ENCODE data around the gene PDCD2L. TPM values are rescaled to one million over a fixed set of nuclear protein-coding genes. Genes with fewer than 3 reads are reported as not detected.

PDCD2L gene
- total RNA-seq, 2 experiments from 2014 or later = 3.8 to 3.9 TPM

DNA sequence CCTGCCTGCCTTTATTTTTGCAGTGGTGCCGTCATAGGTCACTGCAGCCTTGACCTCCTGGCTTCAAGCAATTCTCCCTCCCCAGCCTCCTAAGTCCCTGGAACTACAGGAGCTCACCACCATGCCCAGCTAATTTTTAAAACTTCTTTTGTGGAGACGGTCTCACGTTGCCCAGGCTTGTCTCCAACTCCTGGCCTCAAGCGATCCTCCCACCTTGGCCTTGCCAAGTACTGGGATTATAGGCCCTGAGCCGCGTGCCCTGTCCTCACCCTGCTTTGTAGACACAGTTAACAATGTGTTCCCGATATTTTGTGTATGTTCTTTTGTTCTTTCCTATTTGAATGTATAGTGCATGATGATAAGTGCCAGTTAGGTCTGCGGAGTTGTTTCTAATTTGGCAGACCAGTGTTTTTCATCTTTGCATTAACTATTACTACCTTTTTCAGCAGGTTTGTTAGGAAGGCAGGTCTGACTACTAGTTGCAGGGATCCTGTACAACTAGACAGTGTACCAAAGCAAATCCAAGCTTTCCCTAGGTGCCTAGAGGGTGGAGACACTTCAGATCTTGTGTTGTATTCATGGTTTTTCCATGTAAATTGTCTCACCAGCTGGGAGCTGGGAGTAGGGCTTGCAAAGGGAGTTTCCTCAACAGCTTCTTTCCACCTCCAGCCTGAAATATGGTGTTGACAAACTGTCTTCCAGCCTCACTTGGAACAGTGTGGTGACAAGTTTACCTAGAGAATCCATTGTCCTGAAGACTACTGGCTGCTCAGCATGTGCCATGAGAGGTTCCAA, 67.9 kb downstream of the PDCD2L start:
- Mint-ChIP-seq H3K27me3 (peaks cover 8% of the 10 kb centered on the region), H3K27ac (no peak overlapping the region), H3K4me3 (no peak overlapping the region), H3K36me3 (ENCODE audit: low read depth) (peaks cover 60% of the 10 kb centered on the region), H3K4me1 (ENCODE audit: low read depth) (no peaks in the 10 kb centered on the region), H3K9me3 (no peaks in the 10 kb centered on the region)
- DNase-seq = no peak
- Histone ChIP-seq H3K9me3 (ENCODE audit: control insufficient read depth in 1 of 2, insufficient read depth in 1 of 2, low read length in 2 of 2) (no peaks in the 10 kb centered on the region), H3K27ac (ENCODE audit: low read depth in 1 of 2, low read length in 2 of 2) (no peak overlapping the region), H3K27me3 (ENCODE audit: control insufficient read depth in 1 of 2, insufficient read depth in 2 of 2, low read length in 2 of 2) (no peaks in the 10 kb centered on the region), H3K36me3 (ENCODE audit: insufficient read depth, low read length) (peaks cover 46% of the 10 kb centered on the region), H3K4me1 (ENCODE audit: insufficient read depth, low read length) (no peaks in the 10 kb centered on the region), H3K4me3 (ENCODE audit: low read length) (no peak overlapping the region)
- TF ChIP-seq, protein P1, sequence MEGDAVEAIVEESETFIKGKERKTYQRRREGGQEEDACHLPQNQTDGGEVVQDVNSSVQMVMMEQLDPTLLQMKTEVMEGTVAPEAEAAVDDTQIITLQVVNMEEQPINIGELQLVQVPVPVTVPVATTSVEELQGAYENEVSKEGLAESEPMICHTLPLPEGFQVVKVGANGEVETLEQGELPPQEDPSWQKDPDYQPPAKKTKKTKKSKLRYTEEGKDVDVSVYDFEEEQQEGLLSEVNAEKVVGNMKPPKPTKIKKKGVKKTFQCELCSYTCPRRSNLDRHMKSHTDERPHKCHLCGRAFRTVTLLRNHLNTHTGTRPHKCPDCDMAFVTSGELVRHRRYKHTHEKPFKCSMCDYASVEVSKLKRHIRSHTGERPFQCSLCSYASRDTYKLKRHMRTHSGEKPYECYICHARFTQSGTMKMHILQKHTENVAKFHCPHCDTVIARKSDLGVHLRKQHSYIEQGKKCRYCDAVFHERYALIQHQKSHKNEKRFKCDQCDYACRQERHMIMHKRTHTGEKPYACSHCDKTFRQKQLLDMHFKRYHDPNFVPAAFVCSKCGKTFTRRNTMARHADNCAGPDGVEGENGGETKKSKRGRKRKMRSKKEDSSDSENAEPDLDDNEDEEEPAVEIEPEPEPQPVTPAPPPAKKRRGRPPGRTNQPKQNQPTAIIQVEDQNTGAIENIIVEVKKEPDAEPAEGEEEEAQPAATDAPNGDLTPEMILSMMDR (IDR thresholded peaks at IDR 0.05) = no peak
- ATAC-seq (ENCODE audit: poor library complexity) = no peak
- POLR2A ChIA-PET = interaction anchor here (0.5 kb wide), 1 partner anchor 1808 kb away, joined by 4 read pairs; no protein-coding TSS in a partner anchor
- CTCF ChIA-PET = no interaction called here
- intact Hi-C loops (cut with DNase I, micrococcal nuclease) = no loop called here

DNA sequence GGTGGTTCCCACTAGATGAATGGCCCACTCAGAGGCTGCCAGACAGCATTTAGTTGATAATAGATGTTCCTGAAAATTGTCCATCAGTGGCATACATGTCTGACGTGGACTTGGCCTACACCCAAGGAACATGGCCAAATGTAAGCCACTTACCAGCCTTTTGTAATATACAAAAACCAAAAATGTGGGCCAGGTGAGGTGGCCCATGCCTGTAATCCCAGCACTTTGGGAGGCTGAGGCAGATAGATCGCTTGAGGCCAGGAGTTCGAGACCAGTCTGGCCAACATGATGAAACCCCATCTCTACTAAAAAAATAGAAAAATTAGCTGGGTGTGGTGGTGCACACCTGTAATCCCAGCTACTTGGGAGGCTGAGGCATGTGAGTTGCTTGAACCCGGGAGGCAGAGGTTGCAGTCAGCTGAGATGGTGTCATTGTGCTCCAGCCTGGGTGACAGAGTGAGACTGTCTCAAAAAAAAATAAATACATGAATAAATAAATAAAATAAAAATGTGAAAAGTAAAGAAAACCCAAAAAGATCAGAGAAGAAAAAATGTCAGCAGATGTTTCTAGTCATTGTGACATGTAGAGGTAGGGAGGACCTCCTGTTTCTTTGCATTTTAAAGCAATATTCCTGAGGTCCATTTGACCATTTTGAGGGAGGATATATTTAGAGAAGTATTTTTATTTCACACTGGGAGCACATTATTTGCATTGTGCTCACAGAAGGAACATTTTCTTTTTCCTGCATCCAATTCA, 70.2 kb downstream of the PDCD2L start:
- H3K27me3 ChIP-seq (ENCODE audit: control insufficient read depth in 1 of 2, insufficient read depth in 2 of 2, low read length in 2 of 2) = peaks cover 0 to 4% of the 10 kb centered on the region in 2 experiments
- Mint-ChIP-seq H3K36me3 (ENCODE audit: low read depth) (peaks cover 37% of the 10 kb centered on the region), H3K27ac (no peak overlapping the region), H3K27me3 (peaks cover 26% of the 10 kb centered on the region), H3K4me1 (ENCODE audit: low read depth) (no peaks in the 10 kb centered on the region), H3K9me3 (no peaks in the 10 kb centered on the region), H3K4me3 (no peak overlapping the region)
- H3K4me3 ChIP-seq (ENCODE audit: low read length) = no peak overlapping the region
- no peak for DNase-seq
- ChIA-PET POLR2A (no interaction called here), CTCF (no interaction called here)
- H3K4me1 ChIP-seq (ENCODE audit: insufficient read depth, low read length) = no peaks in the 10 kb centered on the region
- H3K27ac ChIP-seq (ENCODE audit: low read depth in 1 of 2, low read length in 2 of 2) = no peak overlapping the region
- H3K36me3 ChIP-seq (ENCODE audit: insufficient read depth, low read length) = peaks cover 24% of the 10 kb centered on the region
- H3K9me3 ChIP-seq (ENCODE audit: control insufficient read depth in 1 of 2, insufficient read depth in 1 of 2, low read length in 2 of 2) = no peaks in the 10 kb centered on the region
- ATAC-seq (ENCODE audit: poor library complexity) = no peak
- TF ChIP-seq, protein P1 (IDR thresholded peaks at IDR 0.05) = no peak
- intact Hi-C loops (cut with DNase I, micrococcal nuclease) = no loop called here

DNA sequence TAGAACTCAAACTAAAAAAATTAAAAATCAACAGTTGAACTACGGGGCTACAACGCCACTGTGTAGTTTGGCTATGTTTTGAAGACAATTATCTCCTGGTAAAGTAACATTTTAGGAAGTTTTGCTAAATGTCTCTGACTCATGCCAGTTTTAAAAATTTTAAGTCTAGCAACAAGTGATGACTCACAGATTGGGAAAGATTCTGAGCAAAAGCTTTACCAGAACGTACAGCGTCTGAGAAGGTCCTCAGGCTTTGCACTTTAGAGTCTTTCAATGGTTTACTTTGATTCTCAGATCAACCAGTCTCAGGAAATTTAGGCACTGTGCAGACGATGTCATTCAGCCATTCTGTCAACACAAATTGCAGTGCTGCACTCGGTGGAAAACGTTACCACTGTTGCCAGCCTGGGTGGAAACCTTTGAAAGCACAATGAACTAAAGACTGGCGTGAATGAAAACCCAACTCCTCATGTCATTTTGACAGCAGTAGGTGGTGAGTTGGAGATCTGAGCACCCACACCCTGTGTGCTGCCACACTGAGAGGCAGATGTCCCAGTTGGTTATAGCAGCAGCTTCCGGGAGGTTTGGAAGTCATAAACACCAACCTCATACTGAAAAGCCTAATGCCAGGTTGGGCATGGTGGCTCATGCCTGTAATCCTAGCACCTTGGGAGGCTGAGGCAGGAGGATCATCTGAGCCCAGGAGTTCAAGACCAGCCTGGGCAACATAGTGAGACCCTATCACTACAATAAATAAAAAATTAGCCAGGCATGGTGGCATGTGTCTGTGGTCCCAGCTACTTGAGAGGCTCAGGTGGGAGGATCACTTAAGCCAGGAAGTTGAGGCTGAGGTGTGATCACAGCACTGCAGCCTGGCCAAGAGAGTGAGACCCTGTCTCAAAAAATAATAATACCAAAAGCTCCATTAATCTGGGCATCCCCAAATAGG, 71.1 kb downstream of the PDCD2L start:
- Histone ChIP-seq H3K27me3 (ENCODE audit: control insufficient read depth in 1 of 2, insufficient read depth in 2 of 2, low read length in 2 of 2) (peaks cover under 1 to 4% of the 10 kb centered on the region in 2 experiments), H3K4me3 (ENCODE audit: low read length) (no peak overlapping the region), H3K4me1 (ENCODE audit: insufficient read depth, low read length) (no peaks in the 10 kb centered on the region), H3K9me3 (ENCODE audit: control insufficient read depth in 1 of 2, insufficient read depth in 1 of 2, low read length in 2 of 2) (no peaks in the 10 kb centered on the region), H3K27ac (ENCODE audit: low read depth in 1 of 2, low read length in 2 of 2) (no peak overlapping the region), H3K36me3 (ENCODE audit: insufficient read depth, low read length) (peaks cover 21% of the 10 kb centered on the region)
- DNase-seq = peak in 3 of 14 experiments; percentile 6 to 41 (median 31)
- H3K4me3 Mint-ChIP-seq = no peak overlapping the region
- no peak for ATAC-seq (ENCODE audit: poor library complexity)
- ChIA-PET POLR2A (no interaction called here), CTCF (no interaction called here)
- intact Hi-C loops (cut with DNase I, micrococcal nuclease) = no loop called here
- H3K27me3 Mint-ChIP-seq = peaks cover 33% of the 10 kb centered on the region
- H3K27ac Mint-ChIP-seq = no peak overlapping the region
- H3K9me3 Mint-ChIP-seq = no peaks in the 10 kb centered on the region
- no peaks in the 10 kb centered on the region for H3K4me1 Mint-ChIP-seq (ENCODE audit: low read depth)
- TF ChIP-seq, protein P1 (IDR thresholded peaks at IDR 0.05) = no peak
- H3K36me3 Mint-ChIP-seq (ENCODE audit: low read depth) = peaks cover 33% of the 10 kb centered on the region

Data from CD4-positive, alpha-beta T cell (primary cell).